NOMO-1 (cell line): ENCODE results near the gene CASQ1.
A peak's percentile ranks its signal among the peaks of the same experiment; 100 is the strongest.

Experiments
- DNase-seq, 2 experiments: peaks; one replicate each; lab custom pipeline; 2025; ENCODE audit not compliant: unreplicated experiment in 2 of 2; lab: John Stamatoyannopoulos, UW

The CASQ1 gene

DNA sequence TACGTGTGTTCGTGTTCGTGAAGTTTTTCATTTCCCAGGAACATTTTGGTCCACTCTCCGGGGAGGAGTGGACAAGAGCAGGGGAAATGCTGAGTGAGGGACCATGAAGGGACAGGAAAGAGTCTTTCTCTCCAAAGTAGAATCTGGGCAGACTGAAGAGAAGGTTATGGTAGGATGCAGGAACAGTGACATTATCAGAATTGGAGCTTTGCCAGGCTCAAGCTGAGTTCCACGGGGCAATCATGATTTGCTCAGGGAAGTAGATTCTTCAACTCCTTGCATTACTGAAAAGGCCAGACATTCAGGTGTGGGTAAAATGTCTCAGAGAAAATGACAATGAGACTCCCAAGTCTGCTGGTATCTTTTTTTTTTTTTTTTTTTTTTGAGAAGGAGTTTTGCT, 22.4 kb upstream of the CASQ1 start:
- DNase-seq: no peak

DNA sequence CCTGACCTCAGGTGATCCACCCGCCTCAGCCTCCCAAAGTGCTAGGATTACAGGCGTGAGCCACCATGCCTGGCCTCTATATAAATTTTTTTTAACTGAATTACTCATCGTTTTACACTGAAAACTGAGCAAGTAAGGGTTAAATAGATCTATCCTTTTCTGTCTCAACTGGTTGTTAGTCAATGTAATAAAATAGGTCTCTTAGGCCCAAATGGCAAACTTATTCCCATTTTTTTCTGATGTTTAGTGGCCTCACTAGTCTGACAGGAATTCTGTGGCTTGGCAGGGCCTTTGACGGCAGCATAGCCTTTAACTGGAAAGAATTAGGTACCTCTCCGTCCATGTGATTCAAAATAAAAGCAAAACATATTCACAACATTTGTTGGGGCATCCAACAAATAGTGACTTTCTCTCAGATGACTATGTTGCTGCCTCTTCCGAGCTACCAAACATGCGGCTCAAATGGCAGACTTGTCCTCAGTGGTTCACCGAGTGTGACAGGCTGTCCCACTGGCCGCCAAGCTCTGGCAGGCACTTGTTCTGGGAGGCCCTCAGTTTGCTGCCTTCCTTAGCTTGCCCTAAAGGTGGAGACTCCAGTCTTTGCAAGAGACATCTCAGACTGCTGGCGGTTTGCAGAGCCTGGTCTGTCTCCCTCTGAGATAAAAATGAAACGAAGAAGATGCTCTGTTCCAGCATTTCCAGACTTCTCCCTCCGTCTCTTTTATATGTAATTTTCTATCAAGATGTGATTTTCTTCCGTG, 21.6 kb upstream of the CASQ1 start:
- no peak for DNase-seq

DNA sequence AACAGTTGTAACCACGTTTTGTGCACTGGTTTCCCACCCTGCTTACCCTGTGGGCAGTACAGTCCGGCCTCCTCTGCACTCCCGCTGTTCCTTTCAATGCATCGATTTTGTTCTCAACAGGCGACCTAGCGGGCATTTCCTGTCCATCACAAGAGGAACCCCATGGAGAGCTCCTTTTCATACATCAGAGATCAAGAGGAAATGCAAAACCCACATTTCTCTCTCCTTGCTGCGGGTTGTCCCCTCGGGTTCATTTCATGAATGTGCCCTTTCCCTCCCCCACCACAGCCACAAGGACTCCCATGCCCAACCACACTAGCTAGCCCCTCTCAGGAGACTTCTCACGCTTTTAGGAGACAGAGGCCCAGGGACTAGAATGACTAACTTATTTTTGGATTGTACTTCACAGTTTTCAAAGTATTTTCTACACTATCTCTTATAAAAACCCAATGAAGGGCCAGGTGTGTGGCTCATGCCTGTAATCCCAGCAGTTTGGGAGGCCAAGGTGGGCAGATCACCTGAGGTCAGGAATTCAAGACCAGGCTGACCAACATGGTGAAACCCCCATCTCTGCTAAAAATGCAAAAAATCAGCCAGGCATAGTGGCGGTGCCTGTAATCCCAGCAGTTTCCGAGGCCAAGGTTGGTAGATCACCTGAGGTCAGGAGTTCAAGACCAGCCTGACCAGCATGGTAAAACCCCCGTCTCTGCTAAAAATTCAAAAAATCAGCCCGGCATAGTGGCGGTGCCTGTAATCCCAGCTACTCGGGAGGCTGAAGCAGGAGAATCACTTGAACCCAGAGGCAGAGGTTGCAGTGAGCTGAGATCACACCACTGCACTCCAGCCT, 20.6 kb upstream of the CASQ1 start:
- peak; percentile 18 to 48 for DNase-seq

DNA sequence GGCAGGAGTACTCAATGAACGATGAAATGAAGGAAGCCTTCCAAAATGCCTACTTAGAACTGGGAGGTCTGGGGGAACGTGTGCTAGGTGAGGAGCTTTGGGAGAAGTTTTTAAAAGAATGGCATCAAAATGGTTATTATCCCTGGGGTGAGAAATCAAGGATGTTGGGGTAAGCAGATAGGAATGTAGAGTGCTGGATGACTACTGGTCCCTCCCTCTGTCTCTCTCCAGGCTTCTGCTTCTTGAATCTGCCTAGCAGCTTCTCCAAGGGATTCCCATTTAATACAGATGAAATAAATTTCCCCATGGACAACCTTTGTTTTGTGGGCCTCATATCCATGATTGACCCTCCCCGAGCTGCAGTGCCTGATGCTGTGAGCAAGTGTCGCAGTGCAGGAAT, 19.0 kb upstream of the CASQ1 start:
- DNase-seq: no peak

DNA sequence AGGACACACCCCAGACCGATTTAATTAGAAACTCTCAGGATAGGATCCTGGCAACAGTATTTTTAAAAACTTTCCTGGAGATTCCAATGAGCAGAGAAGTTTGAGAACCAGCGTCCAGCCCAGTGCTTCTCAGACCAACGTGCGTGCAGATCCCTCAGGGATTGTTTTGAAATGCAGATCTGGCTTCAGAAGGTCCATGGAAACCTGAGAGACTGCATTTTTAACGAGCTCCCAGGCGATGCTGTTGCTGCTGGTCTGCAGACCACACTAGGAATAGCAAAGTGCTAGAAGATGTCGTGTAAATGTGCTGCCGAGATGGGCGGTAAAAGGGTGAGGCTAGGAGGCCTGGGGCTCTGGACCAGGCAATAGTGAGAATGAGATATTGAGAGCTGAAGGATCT, 18.4 kb upstream of the CASQ1 start:
- DNase-seq: no peak

DNA sequence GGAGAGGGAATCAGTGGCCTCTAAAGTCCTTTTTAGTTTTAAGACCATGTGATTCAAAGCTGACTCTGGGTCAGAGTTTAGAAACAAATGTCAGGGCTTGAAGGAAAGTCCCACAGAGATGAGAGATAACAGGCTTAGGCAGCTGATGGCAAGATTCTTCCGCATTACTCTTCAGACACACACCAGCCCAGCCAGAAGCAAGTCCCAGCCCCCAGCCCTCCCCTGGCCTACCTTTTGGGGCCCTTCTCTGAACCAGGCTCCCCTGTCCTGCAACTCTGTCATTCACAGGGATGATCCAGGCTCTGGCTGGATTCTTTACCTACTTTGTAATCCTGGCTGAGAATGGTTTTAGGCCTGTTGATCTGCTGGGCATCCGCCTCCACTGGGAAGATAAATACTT, 13.1 kb upstream of the CASQ1 start:
- no peak for DNase-seq

DNA sequence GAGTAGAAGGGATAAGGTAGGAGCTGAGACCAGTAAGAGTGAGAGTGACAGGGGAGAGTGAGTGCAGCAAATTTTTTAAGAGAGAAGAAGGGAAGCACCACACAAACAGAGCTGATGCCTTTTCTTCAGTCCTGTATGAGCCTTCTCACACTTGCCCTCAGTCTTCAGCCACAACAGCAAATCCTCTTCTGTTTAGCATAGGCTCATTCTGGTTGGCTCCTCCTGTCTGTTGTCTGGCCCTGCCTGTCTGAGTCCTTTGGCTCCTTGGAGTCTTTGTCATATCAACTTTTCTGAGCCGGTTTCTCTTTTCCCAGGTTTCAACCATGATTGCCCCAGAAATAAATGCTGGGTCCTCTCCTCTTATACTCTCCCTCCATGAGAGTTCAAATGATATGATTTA, 12.7 kb upstream of the CASQ1 start:
- no peak for DNase-seq

DNA sequence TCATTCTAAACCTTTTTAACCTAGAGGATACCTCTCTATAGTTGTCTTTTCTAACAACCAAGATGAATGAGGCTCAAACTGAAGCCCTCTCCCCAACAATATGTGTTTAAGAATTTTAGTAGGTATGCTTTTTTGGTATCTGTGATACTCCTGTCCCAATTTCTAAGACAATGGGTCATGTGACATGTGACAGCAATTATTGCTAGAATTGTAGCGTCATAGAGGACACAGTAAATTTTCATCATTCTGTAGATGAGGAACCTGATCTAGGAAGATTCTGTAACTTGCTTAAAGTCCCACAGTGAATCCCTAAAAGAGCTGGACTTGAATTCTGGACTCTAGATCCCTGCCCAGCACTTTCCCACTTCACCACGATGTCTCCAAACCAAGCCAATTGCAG, 11.6 kb upstream of the CASQ1 start:
- DNase-seq: no peak

DNA sequence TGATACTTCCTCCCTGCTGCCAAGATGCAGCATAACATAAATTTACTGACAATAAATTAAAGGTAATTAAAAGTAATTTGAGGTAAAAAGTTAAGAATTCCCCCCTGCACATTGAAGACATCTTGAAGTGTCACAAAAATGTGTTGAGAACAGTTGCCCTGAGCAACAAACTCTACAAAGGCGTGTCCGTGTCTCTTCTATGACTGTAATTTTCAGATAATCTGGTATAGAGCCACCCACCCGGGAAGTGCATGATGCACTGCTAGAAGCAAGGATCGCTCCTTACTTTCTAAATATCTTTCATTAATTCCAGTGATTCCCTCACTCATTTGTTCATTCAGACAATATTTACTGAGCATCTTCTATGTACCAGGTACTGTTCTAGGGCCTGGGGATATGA, 11.0 kb upstream of the CASQ1 start:
- no peak for DNase-seq

DNA sequence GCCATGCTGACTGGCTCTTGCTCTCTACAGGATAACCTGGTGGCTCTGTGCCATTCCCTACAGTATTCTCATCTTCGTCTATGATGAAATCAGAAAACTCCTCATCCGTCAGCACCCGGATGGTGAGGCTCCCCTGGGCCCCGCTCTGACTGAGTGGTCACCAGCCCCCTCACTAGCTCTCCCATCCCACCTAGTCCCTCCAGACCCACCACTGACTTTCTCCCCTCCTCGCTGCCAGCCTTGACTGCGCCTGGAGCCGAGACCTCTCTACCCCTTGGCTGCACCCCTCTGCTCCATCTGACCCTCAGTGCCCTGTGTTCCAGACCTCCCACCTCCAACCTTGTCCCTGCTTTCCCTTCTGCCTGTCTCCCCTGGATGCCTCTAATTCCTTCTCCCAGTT, 4.1 kb upstream of the CASQ1 start:
- no peak for DNase-seq

DNA sequence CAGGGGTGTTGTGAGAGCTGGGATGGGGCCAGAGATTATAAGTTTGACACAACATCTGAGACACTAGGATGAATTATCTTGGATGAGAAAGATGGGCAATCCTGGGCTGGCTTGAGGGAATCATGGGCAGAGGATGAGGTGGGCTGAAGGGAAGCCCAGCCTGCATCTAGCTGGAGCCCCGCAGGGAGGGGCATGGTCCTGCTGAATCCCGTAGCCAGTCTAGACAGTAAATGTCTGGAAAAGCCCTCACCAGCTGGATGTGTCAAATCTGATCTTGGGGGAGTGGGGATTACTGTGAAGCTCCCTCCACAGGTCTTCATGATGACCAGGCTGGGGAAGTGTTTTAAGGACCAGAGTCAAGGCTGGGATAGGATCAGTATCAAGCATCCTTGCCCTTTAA, 3.6 kb upstream of the CASQ1 start:
- DNase-seq: no peak

DNA sequence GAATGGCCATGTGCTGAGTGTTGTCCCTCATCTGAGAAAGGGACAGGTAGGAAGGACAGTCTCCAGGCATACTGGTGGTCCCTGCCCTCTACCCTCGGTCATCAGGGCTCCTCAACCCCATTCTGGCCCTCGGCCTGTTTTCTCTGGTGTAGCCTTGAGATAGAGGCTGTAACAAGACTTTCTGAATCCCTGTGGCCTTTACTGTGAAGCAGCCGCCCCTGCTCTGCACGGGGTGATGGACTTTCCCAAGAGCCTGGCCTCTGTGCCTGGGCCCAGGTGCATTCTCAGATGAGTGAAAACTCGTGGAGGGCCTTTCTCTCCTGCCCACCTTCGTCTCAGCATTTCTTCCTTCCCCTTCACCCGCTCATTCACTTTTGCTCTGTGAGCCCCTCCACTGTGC, 3.0 kb upstream of the CASQ1 start:
- DNase-seq: no peak

DNA sequence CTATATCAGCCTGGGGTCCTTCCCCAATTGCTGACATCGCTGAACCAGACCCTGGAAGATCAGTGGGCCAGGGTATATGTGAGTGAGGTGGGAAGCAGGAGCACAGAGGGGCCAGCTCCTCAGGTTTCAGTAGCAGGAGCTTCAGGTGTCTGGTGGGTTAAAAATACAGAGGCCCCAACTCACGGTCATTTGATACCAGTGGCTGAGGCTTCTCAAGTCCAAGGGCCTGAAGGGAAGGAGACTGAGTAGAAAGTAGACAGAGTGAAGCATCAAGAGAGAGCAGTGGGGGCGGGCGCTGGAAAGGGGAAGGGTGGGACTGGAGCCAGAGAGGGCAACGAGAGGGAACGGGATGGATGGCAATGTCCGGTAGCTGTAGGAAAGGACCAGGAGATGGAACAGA, 2.0 kb upstream of the CASQ1 start:
- DNase-seq: no peak

DNA sequence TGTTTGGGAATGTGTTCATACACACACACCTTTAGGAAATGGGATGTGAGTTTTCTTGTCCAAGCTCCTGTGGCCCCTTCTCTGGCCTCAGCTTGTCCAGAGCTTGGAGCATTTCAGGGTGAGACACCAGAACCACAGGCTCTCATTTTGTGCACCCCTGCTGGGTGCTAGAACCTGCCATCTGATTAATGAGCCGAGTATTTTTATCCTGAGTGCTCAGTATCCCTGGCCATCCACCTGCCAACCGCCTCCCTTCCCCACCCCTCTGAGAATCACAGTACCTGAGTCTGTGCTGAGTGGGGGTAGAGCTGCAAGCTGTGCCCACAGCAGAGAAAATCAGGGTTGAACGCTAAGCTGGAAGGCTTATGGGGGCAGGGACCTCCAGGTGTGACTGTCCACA, 1.4 kb downstream of the CASQ1 start:
- no peak for DNase-seq

DNA sequence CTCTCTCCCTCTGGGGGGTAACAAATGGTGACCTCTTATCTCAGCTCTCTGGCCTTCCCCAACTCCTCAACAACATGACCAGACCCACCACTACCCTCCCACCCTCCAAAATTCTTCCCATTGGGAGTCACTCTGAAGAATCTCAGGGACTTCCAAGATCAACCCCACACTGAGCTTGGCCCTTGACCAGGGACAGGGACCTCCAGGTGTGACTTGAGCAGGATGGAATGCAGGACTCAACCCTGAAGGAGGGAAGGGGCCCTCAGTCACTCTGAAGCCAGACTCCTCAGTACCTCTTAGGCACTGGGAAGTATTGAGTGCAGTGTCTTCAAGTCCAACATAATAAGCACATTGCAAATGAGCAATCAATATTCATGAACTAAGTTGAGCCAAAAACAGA, 1.9 kb downstream of the CASQ1 start:
- no peak for DNase-seq

DNA sequence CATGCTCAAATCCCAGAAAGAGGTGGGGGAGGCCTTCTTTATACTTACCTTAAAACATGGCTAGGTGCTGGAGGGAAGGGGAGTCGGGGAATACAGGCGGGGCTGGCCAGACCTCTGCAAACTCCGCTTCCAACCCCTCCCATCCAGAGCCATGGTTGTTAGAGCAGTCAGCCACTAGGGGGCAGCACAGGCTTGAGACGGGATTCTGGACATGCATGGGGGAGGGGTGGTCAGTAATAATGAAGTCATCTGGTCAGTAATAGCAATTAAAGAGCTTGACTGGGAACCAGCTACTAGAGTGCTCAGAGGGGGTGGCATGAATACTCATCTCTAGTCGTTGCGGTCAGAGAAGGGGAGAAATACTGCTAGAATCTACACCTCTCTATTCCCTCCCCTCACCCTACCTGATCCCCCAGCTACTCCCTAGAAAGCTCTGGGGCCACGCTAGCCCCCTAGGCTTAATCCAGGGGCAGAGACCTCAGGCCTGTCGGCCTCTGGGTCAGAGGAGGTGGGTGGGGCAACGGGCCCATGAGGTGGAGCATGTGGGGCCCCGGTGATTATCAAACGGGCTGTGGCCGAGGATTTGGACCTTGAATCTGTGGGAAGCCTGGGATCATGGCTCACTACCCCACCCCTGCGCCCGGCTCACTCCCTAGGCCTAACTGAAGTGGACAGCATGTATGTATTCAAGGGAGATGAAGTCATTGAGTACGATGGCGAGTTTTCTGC, 2.9 kb downstream of the CASQ1 start:
- peak; percentile 60 to 69 for DNase-seq

DNA sequence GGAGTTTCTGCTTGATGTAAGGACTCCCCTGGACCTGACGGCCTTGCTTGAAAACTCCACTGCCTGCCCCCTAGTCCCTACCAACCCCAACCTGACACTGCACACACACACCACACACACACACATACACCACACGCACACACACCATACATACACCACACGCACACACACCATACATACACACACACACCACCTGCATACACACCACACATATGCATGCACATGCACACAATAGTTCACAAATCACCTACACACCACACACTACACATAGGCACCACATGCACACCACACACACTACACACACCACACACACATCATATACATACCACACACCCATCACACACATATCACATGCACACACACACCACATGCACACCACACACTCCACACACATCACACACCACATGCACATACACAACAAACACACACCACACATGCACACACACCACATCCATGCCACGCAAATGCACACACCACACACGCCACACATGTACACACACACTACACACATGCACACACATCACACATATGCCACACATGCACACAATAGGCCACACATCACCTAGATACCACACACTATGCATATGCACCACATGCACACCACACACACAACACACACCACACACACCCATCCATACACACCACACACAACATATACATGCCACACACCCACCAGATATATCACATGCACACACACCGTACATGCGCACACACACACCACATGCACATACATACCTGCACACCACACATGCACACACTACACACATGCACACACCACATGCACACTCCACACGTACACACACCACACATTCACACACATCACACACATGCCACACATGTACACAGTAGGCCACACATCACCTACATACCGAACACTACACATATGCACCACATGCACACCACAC, 3.7 kb downstream of the CASQ1 start:
- DNase-seq: no peak

DNA sequence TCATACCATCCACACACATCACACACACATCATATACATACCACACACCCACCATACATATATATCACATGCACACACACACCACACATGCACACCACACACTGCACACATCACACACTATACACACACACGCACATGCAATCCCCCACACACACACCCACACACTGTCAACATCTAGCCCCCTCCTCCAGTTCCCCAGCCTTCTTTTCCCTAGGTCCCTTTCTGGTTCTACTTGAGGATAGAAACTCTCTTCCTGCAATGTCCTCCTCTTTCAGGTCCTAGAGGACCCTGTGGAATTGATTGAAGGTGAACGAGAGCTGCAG, 4.3 kb downstream of the CASQ1 start:
- DNase-seq: no peak

DNA sequence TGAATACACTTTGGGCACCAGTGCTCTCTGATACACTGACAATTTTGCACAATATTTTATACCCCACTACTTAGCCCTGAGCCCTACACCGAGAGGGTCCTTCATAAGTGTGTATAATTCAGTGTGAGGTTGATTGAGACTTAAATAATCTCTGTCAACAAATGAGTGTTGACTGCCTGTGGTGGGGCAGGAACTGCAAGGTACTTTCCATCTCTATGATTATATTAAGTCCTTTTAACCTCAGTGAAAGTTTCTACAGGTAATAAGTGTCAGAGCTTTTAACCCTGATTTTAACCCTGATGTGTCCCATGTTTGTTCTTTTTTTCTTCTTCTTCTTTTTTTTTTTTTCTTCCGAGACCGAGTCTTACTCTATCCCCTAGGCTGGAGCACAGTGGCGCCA, 5.8 kb downstream of the CASQ1 start:
- DNase-seq: no peak

DNA sequence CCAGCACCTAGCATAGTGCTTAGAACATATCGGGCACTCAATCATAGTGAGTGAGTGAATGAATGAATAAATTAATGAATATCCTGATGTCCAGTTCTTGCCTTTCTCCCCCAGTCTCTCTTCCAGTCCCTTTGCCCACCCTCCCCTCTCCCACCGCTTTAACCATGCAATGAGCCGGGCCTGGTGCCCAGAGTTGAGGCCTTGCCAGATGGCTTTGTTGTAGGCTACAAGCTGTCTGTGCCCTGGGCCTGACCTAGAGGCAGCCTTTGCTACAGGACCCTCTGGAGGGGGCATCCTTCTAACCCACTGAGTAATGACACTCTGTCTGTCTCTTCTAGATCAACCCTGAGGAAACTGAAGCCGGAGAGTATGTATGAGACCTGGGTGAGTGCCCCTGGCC, 6.9 kb downstream of the CASQ1 start:
- no peak for DNase-seq

DNA sequence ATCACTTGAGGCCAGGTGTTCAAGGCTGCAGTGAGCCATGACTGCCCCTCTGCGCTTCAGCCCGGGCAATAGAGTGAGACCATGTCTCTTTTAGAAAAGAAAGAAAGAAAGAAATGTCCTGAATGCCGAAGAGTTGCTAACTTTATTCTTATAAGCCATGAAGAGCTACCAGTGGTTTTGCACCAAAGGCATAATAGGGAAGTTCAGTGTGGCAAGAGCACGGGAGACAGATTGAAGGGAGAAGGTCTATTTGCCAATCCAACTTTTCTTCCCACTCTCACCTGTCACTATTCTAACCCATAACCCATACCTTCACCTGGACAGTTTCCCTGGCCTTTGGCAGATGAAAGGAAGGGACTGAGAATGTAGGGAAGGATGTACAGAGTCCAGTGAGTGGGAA, 10.4 kb downstream of the CASQ1 start:
- DNase-seq: no peak
